H1 (cell line): Measurements from ENCODE around the gene CLEC2D. TPM values are rescaled to one million over a fixed set of nuclear protein-coding genes. Genes with fewer than 3 reads are reported as not detected.
"Not testable (repeated sequence)": the region's sequence is repeated elsewhere in the genome, so short reads cannot be mapped to it uniquely, and the experiment has no call there.

ENCODE experiments used
- CTCF ChIA-PET: fragments of 300-600 bp; sonication (Branson Sonifier 250); formaldehyde crosslinking; loops from one replicate; lab custom pipeline; 2021; ENCODE audit not compliant: partially characterized antibody; lab: Charles Lee
- POLR2A ChIA-PET: fragments of 300-600 bp; sonication (Branson Sonifier 250); formaldehyde crosslinking; loops from one replicate; lab custom pipeline; 2021; ENCODE audit warnings: inconsistent platforms; ENCODE audit not compliant: partially characterized antibody; lab: Charles Lee
- DNase-seq, 2 experiments: peaks; one replicate each; pipeline versions ENCODE4 v3.0.0 to v3.0.0-alpha.2; 2010 to 2022; ENCODE audit warnings: low spot score in 2 of 2, low read depth in 1 of 2, mixed read lengths in 1 of 2
- FAIRE-seq: peaks from 2 replicates; lab custom pipeline; 2011; peaks lifted over from hg19 to GRCh38; lab: Jason Lieb, UNC
- H2AFZ ChIP-seq: 2 replicates; pipeline ENCODE4 v1.8.1; 2012; ENCODE audit warnings: low read length, inconsistent platforms
- H2AK5ac ChIP-seq: 2 replicates; pipeline ENCODE4 v1.6.1; 2013; ENCODE audit warnings: low read depth, low read length
- H2BK120ac ChIP-seq: replicated peaks from 2 replicates; pipeline ENCODE3; 2013; ENCODE audit warnings: low read depth, low read length, inconsistent platforms
- H2BK12ac ChIP-seq: 2 replicates; pipeline ENCODE4 v1.6.1; 2013; ENCODE audit warnings: low read depth, low read length
- H2BK15ac ChIP-seq: 2 replicates; pipeline ENCODE4 v1.6.1; 2013; ENCODE audit warnings: low read length
- H2BK20ac ChIP-seq: 2 replicates; pipeline ENCODE4 v1.6.1; 2013; ENCODE audit warnings: low read length
- H2BK5ac ChIP-seq: 2 replicates; pipeline ENCODE4 v1.6.1; 2013; ENCODE audit warnings: low read depth, low read length
- H3K14ac ChIP-seq: 2 replicates; pipeline ENCODE4 v1.6.1; 2013; ENCODE audit warnings: inconsistent platforms; ENCODE audit not compliant: insufficient read length
- H3K18ac ChIP-seq: 2 replicates; pipeline ENCODE4 v1.6.1; 2013; ENCODE audit warnings: low read length; ENCODE audit errors: extremely low read depth
- H3K23ac ChIP-seq: 2 replicates; pipeline ENCODE4 v1.6.1; 2013; ENCODE audit warnings: inconsistent platforms; ENCODE audit not compliant: insufficient read length
- H3K23me2 ChIP-seq: 2 replicates; pipeline ENCODE4 v1.6.1; 2013; ENCODE audit warnings: low read depth, low read length
- H3K27ac ChIP-seq: 2 replicates; pipeline ENCODE4 v1.6.1; 2011; ENCODE audit warnings: low read depth, low read length, inconsistent platforms
- H3K27me3 ChIP-seq, 4 experiments: replicated peaks in 1 of 4; 1 replicate in 1 of 4; 2 replicates in 3 of 4; pipeline versions ENCODE4 v1.6.1 to v1.8.1; 2011 to 2013; ENCODE audit warnings: low read length in 3 of 4, mild to moderate bottlenecking in 3 of 4, inconsistent platforms in 2 of 4, mixed read lengths in 2 of 4, moderate library complexity in 1 of 4; ENCODE audit not compliant: control insufficient read depth in 3 of 4, insufficient read depth in 3 of 4; ENCODE audit errors: extremely low read depth in 1 of 4
- H3K36me3 ChIP-seq, 4 experiments: 2 replicates each; pipeline versions ENCODE4 v1.6.1 to v1.8.1; 2011 to 2013; ENCODE audit warnings: mild to moderate bottlenecking in 4 of 4, low read length in 3 of 4, moderate library complexity in 2 of 4, control low read depth in 1 of 4, inconsistent platforms in 1 of 4; ENCODE audit not compliant: insufficient read depth in 4 of 4, control insufficient read depth in 2 of 4
- H3K4ac ChIP-seq: replicated peaks from 2 replicates; pipeline ENCODE3; 2013; ENCODE audit warnings: low read length, low read depth, mixed read lengths, inconsistent platforms; ENCODE audit not compliant: insufficient read length
- H3K4me1 ChIP-seq, 4 experiments: replicated peaks in 1 of 4; 1 replicate in 1 of 4; 2 replicates in 3 of 4; pipeline versions ENCODE4 v1.6.1 to v1.8.1; 2011 to 2013; ENCODE audit warnings: low read length in 3 of 4, inconsistent platforms in 2 of 4, mixed read lengths in 1 of 4; ENCODE audit not compliant: insufficient read depth in 4 of 4, control insufficient read depth in 3 of 4
- H3K4me2 ChIP-seq, 2 experiments: 2 replicates each; pipeline versions ENCODE4 v1.6.1 to v1.8.1; 2011 to 2013; ENCODE audit warnings: low read depth in 2 of 2, low read length in 2 of 2, control low read depth in 1 of 2, inconsistent platforms in 1 of 2, mild to moderate bottlenecking in 1 of 2; ENCODE audit not compliant: insufficient read depth in 1 of 2
- H3K4me3 ChIP-seq, 4 experiments: fragments of 200-600, 300-600 bp in 1 of 4; sonication (generic), shearing (Covaris generic), sonication (Bioruptor Twin) in 1 of 4; 2 replicates each; pipeline versions ENCODE4 v1.5.1 to v1.8.1; 2011 to 2016; ENCODE audit warnings: low read length in 4 of 4, low read depth in 3 of 4, control low read depth in 2 of 4, inconsistent platforms in 2 of 4, mild to moderate bottlenecking in 2 of 4, mixed read lengths in 1 of 4, moderate library complexity in 1 of 4; ENCODE audit not compliant: insufficient read depth in 2 of 4; ENCODE audit errors: extremely low read depth in 1 of 4
- H3K56ac ChIP-seq: replicated peaks from 2 replicates; pipeline ENCODE3; 2013; ENCODE audit warnings: low read depth, mild to moderate bottlenecking, mixed read lengths, low read length, inconsistent platforms; ENCODE audit not compliant: insufficient read length
- H3K79me1 ChIP-seq: 2 replicates; pipeline ENCODE4 v1.6.1; 2013; ENCODE audit warnings: low read depth, low read length, control low read depth
- H3K79me2 ChIP-seq, 2 experiments: 2 replicates each; pipeline versions ENCODE4 v1.6.1 to v1.8.1; 2012 to 2013; ENCODE audit warnings: low read length in 2 of 2, mild to moderate bottlenecking in 2 of 2, inconsistent platforms in 1 of 2; ENCODE audit not compliant: insufficient read depth in 2 of 2, control insufficient read depth in 1 of 2
- H3K9ac ChIP-seq, 4 experiments: replicated peaks in 1 of 4; 1 replicate in 1 of 4; 2 replicates in 3 of 4; pipeline versions ENCODE4 v1.6.1 to v1.8.1; 2011 to 2013; ENCODE audit warnings: low read depth in 3 of 4, low read length in 3 of 4, control low read depth in 2 of 4, mild to moderate bottlenecking in 2 of 4, moderate library complexity in 2 of 4, inconsistent platforms in 1 of 4; ENCODE audit errors: extremely low read depth in 1 of 4
- H3K9me3 ChIP-seq, 2 experiments: 2 replicates each; pipeline versions ENCODE4 v1.6.1 to v1.8.1; 2012 to 2013; ENCODE audit warnings: mild to moderate bottlenecking in 2 of 2, moderate library complexity in 2 of 2, control low read depth in 1 of 2, inconsistent platforms in 1 of 2, low read depth in 1 of 2, low read length in 1 of 2, mixed read lengths in 1 of 2; ENCODE audit not compliant: insufficient read depth in 2 of 2
- H4K20me1 ChIP-seq, 2 experiments: replicated peaks in 1 of 2; 2 replicates each; pipeline versions ENCODE3 to v1.8.1; 2011 to 2013; ENCODE audit warnings: inconsistent platforms in 2 of 2, low read length in 2 of 2, mild to moderate bottlenecking in 1 of 2; ENCODE audit not compliant: insufficient read depth in 2 of 2, control insufficient read depth in 1 of 2
- H4K5ac ChIP-seq: 2 replicates; pipeline ENCODE4 v1.6.1; 2013; ENCODE audit warnings: low read length, low read depth, mixed read lengths, inconsistent platforms; ENCODE audit not compliant: insufficient read length
- H4K8ac ChIP-seq: 2 replicates; pipeline ENCODE4 v1.8.0; 2013; ENCODE audit warnings: mild to moderate bottlenecking, moderate library complexity, low read length, inconsistent platforms; ENCODE audit not compliant: insufficient read depth; ENCODE audit errors: extremely low read depth
- H4K91ac ChIP-seq: replicated peaks from 2 replicates; pipeline ENCODE3; 2013; ENCODE audit warnings: low read length, mixed read lengths, inconsistent platforms; ENCODE audit not compliant: insufficient read length
- WGBS, 2 experiments: shearing (Covaris generic) in 1 of 2; methylation state at CpG; one replicate each; pipeline versions ENCODE4 v1.1.6 to v1.1.7; 2013 to 2015; ENCODE audit warnings: low lambda C conversion rate in 2 of 2, mixed read lengths in 2 of 2, inconsistent platforms in 1 of 2, low coverage in 1 of 2, missing lambda C conversion rate in 1 of 2; ENCODE audit not compliant: insufficient replicate concordance in 2 of 2, insufficient coverage in 1 of 2, insufficient read length in 1 of 2; ENCODE audit errors: extremely low coverage in 1 of 2, missing lambda C conversion rate in 1 of 2; 5-methylcytosine and 5-hydroxymethylcytosine counted together
- polyA plus RNA-seq, 7 experiments: library from polyadenylated mRNA; depleted of rRNA in 3 of 7; stranded (reverse) in 5 of 7; unstranded in 2 of 7; fragments of >200 nt in 5 of 7; fragments of 200-250 nt in 2 of 7; gene quantifications; 1 replicate in 5 of 7; 2 replicates in 1 of 7; 4 replicates in 1 of 7; pipeline versions ENCODE4 v1.2.1 to v1.2.3, GENCODE V29; 2011 to 2013; ENCODE audit warnings: missing spikeins in 2 of 7, mixed read lengths in 2 of 7
- total RNA-seq: library from RNA; stranded (reverse); fragmentation: NEBNext Ultra II Directional; extraction: Animal tissue kit (Norgen Biotek cat#: 25700); gene quantifications from 2 replicates; pipeline ENCODE4 v1.2.1, GENCODE V29; 2021

CLEC2D gene
- total and polyA plus RNA-seq, 2 of the 8 experiments (the other 6 are each of a cell fraction or from before 2014, with no cell fraction given) = 4.2 to 6.2 TPM

DNA sequence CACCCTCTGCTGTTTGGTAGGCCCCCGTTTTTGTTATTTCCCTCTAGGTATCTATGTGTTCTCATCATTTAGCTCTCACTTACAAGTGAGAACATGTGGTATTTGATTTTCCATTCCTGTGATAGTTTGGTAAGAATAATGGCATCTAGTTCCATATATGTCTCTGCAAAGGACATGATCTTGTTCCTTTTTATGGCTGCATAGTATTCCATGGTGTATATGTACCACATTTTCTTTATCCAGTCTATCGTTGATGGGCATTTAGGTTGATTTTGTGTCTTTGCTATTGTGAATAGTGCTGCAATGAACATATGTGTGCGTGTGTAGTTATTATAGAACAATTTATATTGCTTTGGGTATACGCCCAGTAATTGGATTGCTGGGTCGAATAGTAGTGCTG, 35.0 kb downstream of the CLEC2D start:
- H3K36me3 ChIP-seq, H3K4me2 ChIP-seq, H3K23ac ChIP-seq, POLR2A ChIA-PET, H4K91ac ChIP-seq, H3K56ac ChIP-seq, H2BK15ac ChIP-seq, H3K27ac ChIP-seq, H3K4ac ChIP-seq, DNase-seq, H4K20me1 ChIP-seq, H2BK20ac ChIP-seq, H3K18ac ChIP-seq, H4K8ac ChIP-seq, H2BK5ac ChIP-seq, H3K79me2 ChIP-seq, H3K4me3 ChIP-seq, FAIRE-seq, H2AK5ac ChIP-seq, H2BK12ac ChIP-seq, H2AFZ ChIP-seq, H2BK120ac ChIP-seq, H3K79me1 ChIP-seq, H4K5ac ChIP-seq, H3K23me2 ChIP-seq, H3K14ac ChIP-seq, H3K27me3 ChIP-seq, H3K4me1 ChIP-seq, H3K9me3 ChIP-seq, H3K9ac ChIP-seq: not testable (repeated sequence)
- CTCF ChIA-PET = interaction anchor here (1.2 kb wide), 1 partner anchor 68 kb away, joined by 5 read pairs; no protein-coding TSS in a partner anchor
- 88% methylated on average over 5 of the region's 5 CpGs; no CpG with 5 or more reads in 1 of the 2 experiments for WGBS, 2 experiments
